Liver (tissue), 9 donors: ENCODE results near the gene RGMA. TPM values are rescaled to one million over a fixed set of nuclear protein-coding genes. Genes with fewer than 3 reads are reported as not detected.

Experiments used
- DNase-seq: peaks from one replicate; pipeline ENCODE4 v3.0.0-alpha.2; 2017; ENCODE audit warnings: low spot score
- H3K27ac ChIP-seq, 2 donors: one replicate each; pipeline ENCODE4 v1.7.0; 2013; ENCODE audit warnings: inconsistent platforms in 2 of 2, low read length in 2 of 2, control low read depth in 1 of 2, low read depth in 1 of 2, mild to moderate bottlenecking in 1 of 2
- H3K27me3 ChIP-seq, 4 donors: one replicate each; pipeline versions ENCODE4 v1.6.1 to v1.7.0; 2013; ENCODE audit warnings: low read length in 3 of 4, inconsistent platforms in 1 of 4, mild to moderate bottlenecking in 1 of 4, moderate library complexity in 1 of 4; ENCODE audit not compliant: control insufficient read depth in 4 of 4, insufficient read depth in 4 of 4
- H3K36me3 ChIP-seq, 4 donors: one replicate each; pipeline versions ENCODE4 v1.6.1 to v1.7.0; 2013; ENCODE audit warnings: low read length in 3 of 4, mild to moderate bottlenecking in 3 of 4, low read depth in 1 of 4, moderate library complexity in 1 of 4; ENCODE audit not compliant: control insufficient read depth in 4 of 4, insufficient read depth in 3 of 4
- H3K4me1 ChIP-seq, 4 donors: one replicate each; pipeline versions ENCODE4 v1.6.1 to v1.7.0; 2013; ENCODE audit warnings: low read length in 3 of 4, mild to moderate bottlenecking in 3 of 4, moderate library complexity in 1 of 4; ENCODE audit not compliant: control insufficient read depth in 4 of 4, insufficient read depth in 4 of 4
- H3K4me3 ChIP-seq, 3 donors: one replicate each; pipeline versions ENCODE4 v1.6.1 to v1.7.0; 2013; ENCODE audit warnings: low read length in 3 of 3, control low read depth in 1 of 3, low read depth in 1 of 3, mild to moderate bottlenecking in 1 of 3
- H3K9ac ChIP-seq, 2 donors: one replicate each; pipeline ENCODE4 v1.7.0; 2013; ENCODE audit warnings: low read length in 2 of 2, mild to moderate bottlenecking in 2 of 2, moderate library complexity in 2 of 2, control low read depth in 1 of 2, low read depth in 1 of 2
- H3K9me3 ChIP-seq, 4 donors: one replicate each; pipeline versions ENCODE4 v1.6.1 to v1.7.0; 2013; ENCODE audit warnings: low read length in 3 of 4; ENCODE audit not compliant: control insufficient read depth in 4 of 4
- CTCF ChIP-seq: fragments of 150-350 bp; IDR thresholded peaks from 2 replicates; pipeline ENCODE4 v1.5.1; 2017; ENCODE audit warnings: improper control_type of control experiment, low read depth, low read length; ENCODE audit not compliant: missing input control
- EGR1 ChIP-seq, 2 donors: IDR thresholded peaks; 2 replicates each; pipeline ENCODE4 v1.6.1; 2016 to 2018; ENCODE audit warnings: antibody characterized with exemption in 2 of 2, low read depth in 2 of 2
- FOXA1 ChIP-seq: IDR thresholded peaks from 2 replicates; pipeline ENCODE4 v1.6.1; 2016; ENCODE audit warnings: antibody characterized with exemption
- GABPA ChIP-seq, 2 donors: IDR thresholded peaks in 1 of 2; conservative IDR thresholded peaks in 1 of 2; 2 replicates each; pipeline ENCODE4 v1.6.1; 2016; ENCODE audit warnings: antibody characterized with exemption in 2 of 2, mild to moderate bottlenecking in 1 of 2, moderate library complexity in 1 of 2
- HNF4A ChIP-seq, 2 donors: conservative IDR thresholded peaks; 2 replicates each; pipeline ENCODE4 v1.6.1; 2016; ENCODE audit warnings: antibody characterized with exemption in 2 of 2, mild to moderate bottlenecking in 2 of 2
- HNF4G ChIP-seq: IDR thresholded peaks from 2 replicates; pipeline ENCODE4 v1.6.1; 2016; ENCODE audit warnings: antibody characterized with exemption
- JUND ChIP-seq, 2 donors: IDR thresholded peaks; 2 replicates each; pipeline ENCODE4 v1.6.1; 2016; ENCODE audit warnings: antibody characterized with exemption in 2 of 2
- RXRA ChIP-seq, 2 donors: IDR thresholded peaks; 2 replicates each; pipeline ENCODE4 v1.6.1; 2017 to 2018; ENCODE audit warnings: antibody characterized with exemption in 2 of 2, mild to moderate bottlenecking in 1 of 2
- SP1 ChIP-seq: IDR thresholded peaks from 2 replicates; pipeline ENCODE4 v1.6.1; 2018; ENCODE audit warnings: antibody characterized with exemption, mild to moderate bottlenecking
- TAF1 ChIP-seq: conservative IDR thresholded peaks from 2 replicates; pipeline ENCODE4 v1.6.1; 2016; ENCODE audit warnings: antibody characterized with exemption, mild to moderate bottlenecking
- YY1 ChIP-seq: IDR thresholded peaks from 2 replicates; pipeline ENCODE4 v1.6.1; 2016; ENCODE audit warnings: antibody characterized with exemption, mild to moderate bottlenecking
- ZBTB33 ChIP-seq: IDR thresholded peaks from 2 replicates; pipeline ENCODE4 v1.6.1; 2016; ENCODE audit warnings: antibody characterized with exemption
- WGBS: extraction: QIAGEN DNeasy Blood & Tissue Kit; methylation state at CpG from one replicate; pipeline ENCODE4 v1.1.7; 2013; 5-methylcytosine and 5-hydroxymethylcytosine counted together
- polyA plus RNA-seq, 2 donors: library from polyadenylated mRNA; stranded (reverse) in 1 of 2; unstranded in 1 of 2; fragments of 200-250 nt in 1 of 2; fragments of >200 nt in 1 of 2; fragmentation: Nextera tagmentation in 1 of 2; extraction: Ambion mirVana in 1 of 2; gene quantifications; one replicate each; pipeline versions ENCODE4 v1.2.1 to v1.2.3, GENCODE V29; 2013 to 2015
- total RNA-seq, 2 donors: library from RNA; depleted of rRNA; stranded (reverse); fragments of >200 nt; gene quantifications; one replicate each; pipeline ENCODE4 v1.2.3, GENCODE V29; 2014
- TF ChIP-seq, protein P1 (sequence below): IDR thresholded peaks from 2 replicates; pipeline ENCODE4 v1.6.1; 2016; ENCODE audit warnings: antibody characterized with exemption
- donor health status: healthy.
- donor health status: healthy.
- donor health status: healthy.
- donor health status: healthy.
- donor health status: healthy.

RGMA gene
- total and polyA plus RNA-seq, 4 donors, result 0.15 to 0.33 (median 0.18) TPM; not detected in 1

DNA sequence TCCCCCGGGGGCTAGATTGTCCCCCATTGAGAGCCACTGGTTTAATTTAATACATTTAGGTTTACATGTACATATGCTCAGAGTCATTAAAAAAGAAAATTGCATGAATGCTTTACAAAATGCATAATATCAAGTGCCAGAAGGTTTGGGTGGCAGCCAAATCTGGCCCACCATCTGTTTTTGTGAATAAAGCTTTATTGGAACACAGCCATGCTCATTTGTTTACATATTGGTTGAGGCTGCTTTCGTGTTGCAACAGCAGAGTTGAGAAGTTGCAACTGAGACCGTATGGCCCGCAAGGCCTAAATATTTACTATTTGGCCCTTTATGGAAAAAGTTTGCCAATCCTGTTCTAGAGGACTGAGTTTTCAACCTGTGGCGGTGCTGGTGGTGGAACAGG, 32.1 kb upstream of the RGMA start (continued):
- TF ChIP-seq CTCF, result no peak

GRCh38 chr15:93118904-93119303, 29.9 kb upstream of the RGMA start:
- H3K36me3 ChIP-seq, result no peaks in the 10 kb centered on the region
- no peaks in the 10 kb centered on the region for H3K4me1 ChIP-seq
- no peak for DNase-seq
- H3K27ac ChIP-seq, result no peak overlapping the region
- peaks cover 0 to 12% (median 4%) of the 10 kb centered on the region in 4 donors for H3K27me3 ChIP-seq
- H3K9ac ChIP-seq, result no peak overlapping the region
- H3K4me3 ChIP-seq, result no peak overlapping the region
- TF ChIP-seq HNF4G, result no peak
- no peak for TF ChIP-seq EGR1 (IDR thresholded peaks at IDR 0.05; ENCODE audit: low read depth in 2 of 2)
- no peak for TF ChIP-seq YY1
- TF ChIP-seq, protein P1, sequence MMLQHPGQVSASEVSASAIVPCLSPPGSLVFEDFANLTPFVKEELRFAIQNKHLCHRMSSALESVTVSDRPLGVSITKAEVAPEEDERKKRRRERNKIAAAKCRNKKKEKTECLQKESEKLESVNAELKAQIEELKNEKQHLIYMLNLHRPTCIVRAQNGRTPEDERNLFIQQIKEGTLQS, result no peak
- no peak for TF ChIP-seq JUND (IDR thresholded peaks at IDR 0.05)
- TF ChIP-seq RXRA (IDR thresholded peaks at IDR 0.05), result no peak
- no peak for TF ChIP-seq HNF4A (conservative IDR thresholded peaks at IDR 0.05)
- TF ChIP-seq TAF1, result no peak
- no peak for TF ChIP-seq CTCF
- TF ChIP-seq ZBTB33, result no peak
- TF ChIP-seq FOXA1, result no peak
- no peak for TF ChIP-seq SP1
- H3K9me3 ChIP-seq, result no peaks in the 10 kb centered on the region
- 84% methylated on average over 3 of the region's 3 CpGs for WGBS

DNA sequence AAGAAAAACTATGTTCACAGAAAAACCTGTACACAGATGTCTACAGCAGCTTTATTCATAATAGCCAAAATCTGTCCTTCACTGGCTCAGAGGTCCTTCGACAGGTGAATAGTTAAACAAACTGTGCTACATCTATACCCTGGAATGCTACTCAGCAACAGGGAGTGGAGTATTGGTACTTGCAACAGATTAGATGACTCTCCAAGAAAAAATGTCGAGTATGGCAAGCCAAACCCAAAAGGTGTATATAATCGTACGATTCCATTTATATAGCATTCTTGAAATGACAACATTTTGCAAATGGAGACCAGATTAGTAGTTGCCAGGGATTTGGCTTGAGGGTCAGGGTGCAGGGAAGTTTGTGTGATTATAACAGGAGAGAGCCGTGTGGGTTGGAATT, 22.4 kb upstream of the RGMA start:
- Histone ChIP-seq H3K4me1 (peaks cover 0 to 2% (median 0%) of the 10 kb centered on the region in 4 donors), H3K27ac (no peak overlapping the region), H3K9me3 (no peaks in the 10 kb centered on the region), H3K9ac (no peak overlapping the region), H3K4me3 (no peak overlapping the region), H3K36me3 (no peaks in the 10 kb centered on the region), H3K27me3 (peaks cover 3 to 12% (median 8%) of the 10 kb centered on the region in 4 donors)
- no peak for DNase-seq
- 83% methylated on average over 5 of the region's 5 CpGs for WGBS
- TF ChIP-seq FOXA1 (no peak), GABPA (IDR thresholded peaks at IDR 0.05 in 1 of 2, conservative IDR thresholded peaks at IDR 0.05 in 1 of 2) (no peak)
